Fibroblast of pulmonary artery (primary cell): ENCODE data around the gene ASIC3.

ENCODE experiments used
- DNase-seq: peaks from one replicate; pipeline ENCODE4 v3.0.0-alpha.2; 2010; ENCODE audit warnings: low read depth
- H3K4me3 ChIP-seq: replicated peaks from 2 replicates; pipeline ENCODE4 v1.5.1; 2011; ENCODE audit warnings: low read depth, mild to moderate bottlenecking, control low read depth, low read length, moderate library complexity
- CTCF ChIP-seq: IDR thresholded peaks from 2 replicates; pipeline ENCODE4 v1.5.1; 2011; ENCODE audit warnings: mild to moderate bottlenecking, control low read depth, low read length, inconsistent platforms; ENCODE audit errors: missing control alignments

Gene ASIC3

GRCh38 chr7:151071032-151071866 lies 22.9 kb downstream of the ASIC3 start:
- TF ChIP-seq CTCF, result no peak
- DNase-seq, result no peak
- no peak overlapping the region for H3K4me3 ChIP-seq

GRCh38 chr7:151073990-151074389 lies 25.7 kb downstream of the ASIC3 start:
- no peak overlapping the region for H3K4me3 ChIP-seq
- no peak for TF ChIP-seq CTCF
- no peak for DNase-seq

GRCh38 chr7:151074817-151075661 lies 26.7 kb downstream of the ASIC3 start:
- DNase-seq, result no peak
- no peak overlapping the region for H3K4me3 ChIP-seq
- no peak for TF ChIP-seq CTCF

GRCh38 chr7:151075662-151075971 lies 27.3 kb downstream of the ASIC3 start:
- no peak for DNase-seq
- TF ChIP-seq CTCF, result no peak
- H3K4me3 ChIP-seq, result no peak overlapping the region

GRCh38 chr7:151075978-151076426 lies 27.7 kb downstream of the ASIC3 start:
- TF ChIP-seq CTCF, result no peak
- no peak for DNase-seq
- no peak overlapping the region for H3K4me3 ChIP-seq

- DNase-seq, result no peak
- TF ChIP-seq CTCF, result peak; percentile 33
- no peak overlapping the region for H3K4me3 ChIP-seq
These were observed 28.8 kb downstream of the ASIC3 start for GRCh38 chr7:151076863-151077704.
